Measurements from ENCODE around the gene TCERG1L. TPM values are rescaled to one million over a fixed set of nuclear protein-coding genes. Genes with fewer than 3 reads are reported as not detected.

The TCERG1L gene
- total RNA-seq, 2 donors from 2014 or later = 4.0 to 4.2 TPM

GRCh38 chr10:131082991-131083481 is 228.5 kb downstream of the TCERG1L start:
- TF ChIP-seq CTCF (IDR thresholded peaks at IDR 0.05) (no peak), POLR2A (IDR thresholded peaks at IDR 0.05) (no peak)
- Histone ChIP-seq H3K4me3 (no peak overlapping the region), H3K36me3 (replicated peaks in 1 of 2; ENCODE audit: insufficient read depth in 1 of 2, low read depth in 2 of 2) (no peaks in the 10 kb centered on the region), H3K4me1 (peaks cover 18% of the 10 kb centered on the region), H3K27ac (peak overlapping the region in 1 of 4 donors; percentile 25), H3K27me3 (no peaks in the 10 kb centered on the region), H3K9me3 (no peaks in the 10 kb centered on the region)
- 5 to 23% methylated on average over 9 to 16 of the region's 16 CpGs for WGBS, 2 donors
- intact Hi-C loops (cut with DNase I) = no loop called here
- ATAC-seq (peak; percentile 65), DNase-seq (peak; percentile 23 to 63 (median 48))

DNA sequence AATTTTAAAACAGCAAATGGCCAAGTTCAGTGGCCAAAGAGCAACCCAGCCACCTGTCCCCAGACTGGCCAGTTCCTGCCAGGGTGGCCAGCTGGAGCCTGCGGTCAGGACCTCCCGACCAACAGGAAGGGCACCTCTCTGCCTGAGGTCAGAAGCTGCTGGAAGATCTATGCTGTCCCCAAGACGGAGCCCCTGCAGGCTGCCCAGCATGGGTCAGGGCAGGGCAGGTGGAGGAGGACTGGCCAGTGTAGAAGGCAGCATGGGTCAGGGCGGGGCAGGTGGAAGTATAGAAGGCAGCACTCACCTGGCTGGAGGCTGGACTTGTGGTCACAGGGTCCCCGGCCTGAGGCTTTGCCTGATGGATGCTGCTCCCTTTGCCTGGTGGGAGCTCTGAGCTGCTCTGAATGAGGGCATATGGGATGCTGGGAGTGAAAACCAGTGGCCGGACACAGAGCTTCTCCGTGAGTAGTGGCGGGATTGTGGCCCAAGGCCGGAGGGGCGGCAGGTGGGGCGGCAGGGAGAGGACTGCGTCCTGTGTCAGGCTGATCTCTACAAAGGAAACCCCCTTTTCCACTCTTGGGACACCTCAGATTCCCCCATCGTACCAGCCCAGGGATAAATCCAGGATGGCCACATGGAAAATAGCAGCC is 229.2 kb downstream of the TCERG1L start:
- ATAC-seq (no peak), DNase-seq (no peak)
- Histone ChIP-seq H3K9me3 (no peaks in the 10 kb centered on the region), H3K27ac (no peak overlapping the region), H3K36me3 (replicated peaks in 1 of 2; ENCODE audit: insufficient read depth in 1 of 2, low read depth in 2 of 2) (no peaks in the 10 kb centered on the region), H3K4me3 (no peak overlapping the region), H3K4me1 (peaks cover 18% of the 10 kb centered on the region), H3K27me3 (no peaks in the 10 kb centered on the region)
- intact Hi-C loops (cut with DNase I) = no loop called here
- no peak for TF ChIP-seq CTCF (IDR thresholded peaks at IDR 0.05)
- WGBS, 2 donors = 82 to 85% methylated on average over 11 to 13 of the region's 13 CpGs

DNA sequence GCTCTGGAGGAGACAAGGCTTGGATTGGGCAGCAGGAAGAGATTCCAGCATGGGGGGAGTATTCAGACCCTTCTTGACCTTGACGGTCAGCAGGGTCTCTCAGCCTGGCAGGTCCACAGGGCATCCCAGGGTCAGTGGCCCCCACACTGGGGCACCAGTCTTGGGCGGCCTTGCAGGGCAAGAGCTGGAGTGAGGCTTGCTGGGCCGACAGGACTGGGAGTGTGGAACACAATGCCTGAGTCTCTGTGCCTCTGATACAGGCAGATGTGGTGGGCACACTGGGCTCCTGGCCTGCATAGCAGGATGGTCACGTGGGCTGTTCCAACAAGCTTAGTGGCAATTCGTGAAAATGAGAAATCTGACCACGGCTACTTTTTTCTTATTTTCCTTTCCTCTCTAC is 229.7 kb downstream of the TCERG1L start:
- WGBS, 2 donors = 66 to 86% methylated on average over 2 to 6 of the region's 6 CpGs
- TF ChIP-seq CTCF (IDR thresholded peaks at IDR 0.05) (no peak), POLR2A (IDR thresholded peaks at IDR 0.05) (no peak)
- no peak for ATAC-seq

GRCh38 chr10:131081376-131081775 is 230.1 kb downstream of the TCERG1L start:
- intact Hi-C loops (cut with DNase I) = no loop called here
- WGBS, 2 donors = 37 to 51% methylated on average over 6 of the region's 6 CpGs
- H3K27me3 ChIP-seq = no peaks in the 10 kb centered on the region
- H3K4me3 ChIP-seq = no peak overlapping the region
- peaks cover 18% of the 10 kb centered on the region for H3K4me1 ChIP-seq
- TF ChIP-seq POLR2A (IDR thresholded peaks at IDR 0.05) (no peak), CTCF (IDR thresholded peaks at IDR 0.05) (no peak)
- ATAC-seq (no peak), DNase-seq (no peak)
- no peak overlapping the region for H3K27ac ChIP-seq
- no peaks in the 10 kb centered on the region for H3K9me3 ChIP-seq
- H3K36me3 ChIP-seq (replicated peaks in 1 of 2; ENCODE audit: insufficient read depth in 1 of 2, low read depth in 2 of 2) = no peaks in the 10 kb centered on the region

More for the DNA sequence above, 229.7 kb downstream of the TCERG1L start:
- Histone ChIP-seq H3K4me3 (no peak overlapping the region), H3K27ac (no peak overlapping the region), H3K36me3 (replicated peaks in 1 of 2; ENCODE audit: insufficient read depth in 1 of 2, low read depth in 2 of 2) (no peaks in the 10 kb centered on the region), H3K9me3 (no peaks in the 10 kb centered on the region), H3K27me3 (no peaks in the 10 kb centered on the region), H3K4me1 (peaks cover 18% of the 10 kb centered on the region)
- intact Hi-C loops (cut with DNase I) = no loop called here
- DNase-seq = no peak

DNA sequence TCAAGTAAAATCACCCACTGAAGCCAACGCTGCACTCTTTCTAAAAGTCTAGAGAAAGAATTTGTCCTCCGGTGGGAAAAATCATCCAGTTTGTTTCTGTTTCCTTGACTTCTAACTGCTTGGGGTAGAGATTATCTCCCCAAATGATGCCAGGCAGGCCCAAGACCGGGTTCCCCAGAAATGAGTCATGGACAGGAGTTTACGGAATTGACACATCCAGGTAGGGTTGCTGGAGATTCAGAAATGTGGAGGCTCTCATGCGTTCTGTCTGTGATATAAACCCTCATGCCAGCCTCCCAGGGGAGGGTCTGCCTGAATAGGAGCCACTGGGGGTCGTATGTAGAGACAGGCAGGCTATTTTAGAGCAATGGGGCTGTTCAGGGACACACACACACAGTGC is 230.9 kb downstream of the TCERG1L start:
- intact Hi-C loops (cut with DNase I) = no loop called here
- H3K4me3 ChIP-seq = no peak overlapping the region
- no peak for DNase-seq
- no peaks in the 10 kb centered on the region for H3K9me3 ChIP-seq
- no peaks in the 10 kb centered on the region for H3K36me3 ChIP-seq (replicated peaks in 1 of 2; ENCODE audit: insufficient read depth in 1 of 2, low read depth in 2 of 2)
- H3K27ac ChIP-seq = no peak overlapping the region
- TF ChIP-seq POLR2A (IDR thresholded peaks at IDR 0.05) = no peak
- TF ChIP-seq CTCF (IDR thresholded peaks at IDR 0.05) = no peak
- H3K27me3 ChIP-seq = no peaks in the 10 kb centered on the region
- ATAC-seq = no peak
- 71 to 74% methylated on average over 6 of the region's 6 CpGs for WGBS, 2 donors
- H3K4me1 ChIP-seq = peaks cover 18% of the 10 kb centered on the region

All from body of pancreas (tissue), 4 donors.